Stimulated activated CD8-positive, alpha-beta memory T cell treated with anti-CD3 and anti-CD28 coated beads, Interleukin-12 subunit alpha, Interleukin-12 subunit beta, amount 100 ng/mL, for 24 hours (primary cell): Measurements from ENCODE around the gene TNFRSF25.
"Not testable (repeated sequence)": the region's sequence is repeated elsewhere in the genome, so short reads cannot be mapped to it uniquely, and the experiment has no call there.

Experiments used
- DNase-seq: peaks from one replicate; pipeline ENCODE4 v3.0.0-alpha.2; 2020; ENCODE audit errors: extremely low read depth

Gene TNFRSF25

DNA sequence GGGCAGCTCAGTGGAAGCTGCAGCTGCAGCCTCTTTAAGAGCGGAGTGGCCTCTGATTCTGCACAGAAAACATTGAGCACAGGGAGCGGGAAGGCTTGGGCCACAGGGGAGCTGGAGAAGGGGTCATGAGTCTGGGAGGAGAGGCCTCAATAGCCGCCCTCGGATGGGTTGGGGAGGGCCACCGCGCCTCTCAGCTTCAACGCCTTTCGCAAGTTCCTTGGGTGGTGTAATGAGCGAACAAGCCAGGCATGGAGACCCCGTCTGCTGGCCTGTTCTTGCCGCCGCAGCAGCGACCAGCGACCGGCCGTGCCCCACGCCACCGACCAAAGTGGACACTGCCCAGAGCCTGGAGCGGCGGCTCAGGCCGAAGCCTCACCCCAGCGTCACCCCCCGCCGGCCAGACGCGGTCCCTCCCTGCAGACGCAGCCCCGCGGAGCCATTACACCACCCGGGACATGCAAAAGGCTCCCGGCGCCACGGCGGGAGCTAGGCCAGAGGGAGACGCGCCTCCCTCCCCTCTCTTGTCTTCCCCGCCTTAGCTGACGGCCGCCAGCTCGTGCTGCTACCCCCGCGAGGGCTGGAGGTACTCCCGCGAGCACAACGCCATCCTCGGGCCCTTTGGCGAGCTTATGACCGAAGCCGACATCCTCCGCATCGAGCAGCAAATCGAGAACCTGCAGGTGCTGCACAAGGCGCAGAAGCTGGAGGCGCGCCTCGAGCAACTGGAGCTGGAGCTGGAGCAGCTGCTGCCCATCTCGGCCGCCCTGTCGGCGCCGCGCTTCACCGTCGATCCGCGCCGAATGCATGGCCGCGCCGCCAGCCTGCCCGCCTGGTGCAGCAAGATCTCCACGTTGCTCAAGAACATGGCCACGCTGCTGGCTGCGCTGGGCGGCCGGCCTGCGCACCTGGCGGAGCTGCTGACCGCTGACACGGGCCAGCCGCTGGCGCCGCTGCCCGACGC, 11.8 kb downstream of the TNFRSF25 start:
- not testable (repeated sequence) for DNase-seq

DNA sequence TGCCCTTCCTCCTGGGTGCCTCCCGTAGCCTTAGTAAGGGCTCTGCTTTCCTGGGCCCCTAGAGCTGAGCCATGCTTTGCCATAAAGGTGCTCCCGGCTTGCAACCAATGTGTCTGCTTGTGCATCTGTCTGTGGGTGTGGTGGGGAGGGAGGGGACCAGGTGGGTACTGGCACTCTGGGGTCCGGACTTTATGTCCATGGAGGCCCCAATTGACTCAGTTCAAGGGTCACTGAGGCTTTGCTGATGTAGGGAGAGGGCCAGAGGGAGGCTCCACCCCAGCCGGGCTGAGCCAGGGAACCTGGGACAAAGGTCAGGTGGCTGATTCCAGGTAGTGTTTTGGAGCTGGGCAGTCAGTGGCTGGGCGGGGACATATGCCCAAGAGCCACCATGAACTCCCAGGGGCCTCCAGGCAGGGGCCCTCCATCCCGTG, 15.0 kb downstream of the TNFRSF25 start:
- DNase-seq, result no peak

DNA sequence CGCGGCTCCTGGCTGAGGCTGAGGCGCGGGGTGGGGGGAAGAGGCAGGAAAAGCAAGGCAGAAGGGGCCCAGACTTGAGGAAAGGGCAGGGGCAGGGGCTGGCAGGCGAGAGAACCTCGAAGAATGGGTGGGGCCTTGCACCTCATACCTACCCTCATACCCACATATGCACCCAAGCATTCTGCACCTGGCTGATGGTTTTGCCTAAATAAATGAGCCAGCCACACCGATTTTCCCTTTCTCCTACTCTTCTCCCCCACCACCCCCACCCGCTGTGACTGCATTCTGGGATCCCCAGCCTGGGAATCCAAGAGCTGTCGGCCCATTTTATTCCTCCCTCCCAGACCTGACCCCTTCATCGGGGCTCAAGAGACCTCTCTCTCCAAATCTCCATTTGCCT, 15.5 kb downstream of the TNFRSF25 start:
- not testable (repeated sequence) for DNase-seq

DNA sequence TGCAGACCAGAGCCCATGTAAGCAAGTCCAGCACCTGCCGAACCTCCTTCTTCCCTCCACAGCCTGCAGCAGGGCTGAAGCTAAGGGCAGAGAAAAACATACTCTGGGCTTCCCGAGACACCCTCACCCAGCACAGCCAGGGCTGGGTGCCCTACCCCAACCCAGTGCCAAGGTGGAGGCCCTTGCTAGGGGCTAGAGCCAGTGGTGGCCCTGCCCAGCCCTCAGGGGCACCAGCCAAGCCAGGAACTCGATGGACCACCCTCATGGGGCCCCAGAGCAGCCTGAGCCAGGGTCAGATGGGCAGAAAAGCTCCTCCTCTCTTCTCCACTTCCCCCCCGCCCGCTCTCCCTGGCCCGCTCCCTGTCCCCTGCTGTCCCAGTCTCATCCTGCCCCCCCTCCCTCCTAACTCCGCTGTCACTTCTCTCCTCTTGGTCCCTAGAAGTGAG, 15.9 kb downstream of the TNFRSF25 start:
- no peak for DNase-seq

DNA sequence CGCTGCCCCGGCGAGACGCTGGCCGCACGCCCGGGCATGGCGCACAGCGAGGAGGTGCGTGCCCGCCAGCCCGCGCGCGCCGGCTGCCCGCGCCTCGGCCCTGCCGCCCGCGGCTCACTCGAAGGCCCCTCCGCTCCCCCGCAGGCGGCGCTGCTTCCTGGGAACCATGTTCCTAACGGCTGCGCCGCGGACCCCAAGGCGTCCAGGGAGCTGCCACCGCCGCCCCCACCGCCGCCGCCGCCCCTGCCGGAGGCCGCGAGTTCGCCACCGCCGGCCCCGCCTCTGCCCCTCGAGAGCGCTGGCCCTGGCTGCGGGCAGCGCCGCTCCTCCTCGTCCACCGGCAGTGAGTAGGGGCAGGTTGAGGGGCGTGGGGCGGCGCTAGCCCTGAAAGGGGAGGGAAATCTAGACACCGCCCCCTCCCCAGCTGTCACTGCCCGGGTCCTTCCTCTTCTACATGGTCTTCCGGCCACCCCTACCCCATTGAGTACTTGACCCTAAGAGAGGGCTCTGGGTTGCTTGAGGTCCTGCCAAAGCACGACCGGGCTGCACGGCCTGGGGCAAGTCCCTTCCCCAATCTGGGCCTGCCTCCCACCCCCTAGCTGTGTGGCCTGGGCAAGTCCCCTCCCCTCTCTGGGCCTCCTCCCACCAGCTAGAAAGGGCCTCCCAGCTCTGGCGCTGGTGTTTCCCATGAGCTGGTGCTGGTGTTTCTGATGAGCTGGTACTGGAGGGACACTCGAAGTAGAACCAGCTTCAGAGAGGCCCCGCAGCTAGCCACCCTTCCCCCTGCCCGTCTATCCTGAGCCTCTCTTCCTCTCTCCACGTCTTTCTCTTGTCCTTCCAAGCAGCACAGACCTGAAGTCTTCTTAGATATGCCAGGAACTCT, 17.0 kb downstream of the TNFRSF25 start:
- DNase-seq, result no peak

DNA sequence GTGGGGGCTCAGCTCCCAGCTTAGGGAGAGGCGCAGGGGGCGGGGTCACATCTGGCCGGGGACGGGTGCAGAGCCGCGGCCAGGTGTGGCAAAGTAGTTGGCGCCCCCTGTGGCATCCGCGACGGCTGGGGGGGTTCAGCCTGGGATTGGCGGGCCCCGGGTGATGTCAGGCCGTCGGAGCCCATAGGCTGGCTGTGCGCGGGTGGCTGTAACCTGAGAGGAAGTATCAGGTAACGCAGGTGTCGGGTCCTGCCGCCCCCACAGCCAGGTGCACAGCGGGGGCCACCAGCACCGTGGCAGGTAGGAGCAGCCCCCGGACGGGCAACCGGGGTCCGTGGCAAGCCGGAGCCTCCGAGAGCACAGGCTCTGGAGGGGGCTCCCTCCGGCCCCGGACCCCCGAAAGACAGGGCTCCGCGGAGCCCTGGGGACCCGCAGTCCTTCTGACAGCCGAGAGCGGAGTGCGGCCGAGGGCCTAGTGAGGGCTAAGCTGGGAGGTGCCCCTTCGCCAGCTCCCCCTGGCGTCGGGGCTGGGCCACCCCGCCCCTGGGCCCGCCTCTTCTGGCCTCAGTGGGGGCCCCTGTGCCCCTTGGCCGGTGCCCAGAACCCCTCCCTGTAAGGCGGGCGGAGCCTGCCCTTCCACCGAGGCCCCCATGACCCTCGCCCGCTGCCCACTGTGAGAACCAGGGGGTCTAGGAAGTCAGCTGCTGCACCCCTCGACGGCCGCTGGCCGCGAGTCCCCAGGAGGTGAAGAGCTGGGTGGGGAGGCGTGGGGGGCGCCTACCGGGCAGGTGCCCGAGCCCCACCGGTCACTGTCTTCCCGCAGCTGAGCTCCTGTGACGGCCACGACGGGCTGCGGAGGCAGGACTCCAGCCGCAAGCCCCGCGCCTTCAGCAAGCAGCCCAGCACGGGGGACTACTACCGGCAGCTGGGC, 17.9 kb downstream of the TNFRSF25 start:
- no peak for DNase-seq

DNA sequence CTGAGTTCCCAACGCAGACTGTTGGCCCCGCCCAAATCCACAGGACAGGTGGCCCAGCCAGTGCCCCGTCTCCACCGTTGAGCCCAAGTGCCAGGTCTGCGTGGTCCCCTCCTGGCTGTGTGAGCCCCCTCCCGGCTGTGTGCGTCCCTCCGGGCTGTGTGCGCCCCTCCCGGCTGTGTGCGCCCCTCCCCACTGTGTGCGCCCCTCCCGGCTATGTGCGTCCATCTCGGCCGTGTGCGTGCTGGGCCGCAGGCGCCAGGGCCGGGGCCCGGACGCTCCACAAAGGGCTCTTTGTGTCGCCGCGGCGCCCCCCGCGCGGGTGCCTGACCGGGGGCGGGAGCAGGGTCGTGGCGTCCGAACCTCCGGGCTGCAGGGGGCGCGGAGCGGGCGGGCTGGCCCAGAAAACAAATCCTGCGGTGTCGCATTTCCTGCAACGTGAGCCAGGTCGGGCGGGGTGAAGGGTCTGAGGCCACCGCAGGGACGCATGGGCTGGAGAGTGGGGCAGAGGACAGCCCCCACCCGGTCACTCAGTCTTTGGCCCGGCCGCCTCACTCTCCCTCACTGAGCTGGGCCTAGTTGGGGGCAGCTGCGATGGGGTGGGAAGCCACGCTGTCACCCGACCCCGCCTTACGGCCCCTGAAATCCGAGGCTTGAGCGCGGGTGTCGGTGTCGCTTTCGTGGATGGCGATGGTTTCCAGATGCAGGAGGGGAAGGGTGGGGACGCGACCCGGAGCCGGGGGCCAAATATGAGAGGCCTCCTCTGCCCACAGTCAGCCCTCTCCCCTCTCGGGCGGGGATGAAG, 18.8 kb downstream of the TNFRSF25 start:
- no peak for DNase-seq

DNA sequence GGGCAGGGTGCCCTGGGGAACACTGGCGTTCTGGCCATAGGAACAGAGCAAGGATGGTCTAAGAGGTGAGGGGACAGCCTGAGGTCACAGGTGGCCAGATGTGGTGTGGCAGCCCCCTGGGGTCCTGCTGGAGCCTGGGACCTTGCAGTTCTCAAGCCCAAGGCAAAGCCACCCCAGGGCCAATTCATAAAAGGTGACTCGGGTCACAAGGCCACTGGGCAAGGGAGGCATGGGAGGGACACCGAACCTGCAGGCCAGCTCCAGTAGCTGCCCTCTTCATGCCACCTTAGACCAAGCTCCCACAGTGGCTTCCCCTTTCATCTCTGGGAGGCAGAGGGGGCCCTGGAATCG, 19.3 kb downstream of the TNFRSF25 start:
- no peak for DNase-seq

DNA sequence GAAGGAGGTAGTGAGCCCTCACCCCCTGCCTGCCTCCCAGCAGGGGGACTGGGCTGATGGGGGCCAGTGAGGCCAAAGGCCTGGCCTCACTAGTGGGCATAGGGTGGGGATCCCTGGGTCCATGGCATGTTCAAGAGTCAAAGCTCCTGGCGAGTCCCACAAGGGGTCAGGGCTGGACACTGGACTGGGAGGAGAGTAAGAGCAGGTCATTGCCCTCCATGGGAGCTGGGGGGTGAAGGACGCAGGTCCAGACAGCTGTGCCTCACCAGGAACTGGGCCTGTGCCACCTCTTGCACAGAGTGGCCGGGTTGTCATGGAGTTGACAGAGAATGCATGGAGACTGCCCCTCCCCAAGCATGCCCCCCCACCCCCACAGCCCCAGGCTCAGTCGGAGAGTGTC, 20.0 kb downstream of the TNFRSF25 start:
- not testable (repeated sequence) for DNase-seq

DNA sequence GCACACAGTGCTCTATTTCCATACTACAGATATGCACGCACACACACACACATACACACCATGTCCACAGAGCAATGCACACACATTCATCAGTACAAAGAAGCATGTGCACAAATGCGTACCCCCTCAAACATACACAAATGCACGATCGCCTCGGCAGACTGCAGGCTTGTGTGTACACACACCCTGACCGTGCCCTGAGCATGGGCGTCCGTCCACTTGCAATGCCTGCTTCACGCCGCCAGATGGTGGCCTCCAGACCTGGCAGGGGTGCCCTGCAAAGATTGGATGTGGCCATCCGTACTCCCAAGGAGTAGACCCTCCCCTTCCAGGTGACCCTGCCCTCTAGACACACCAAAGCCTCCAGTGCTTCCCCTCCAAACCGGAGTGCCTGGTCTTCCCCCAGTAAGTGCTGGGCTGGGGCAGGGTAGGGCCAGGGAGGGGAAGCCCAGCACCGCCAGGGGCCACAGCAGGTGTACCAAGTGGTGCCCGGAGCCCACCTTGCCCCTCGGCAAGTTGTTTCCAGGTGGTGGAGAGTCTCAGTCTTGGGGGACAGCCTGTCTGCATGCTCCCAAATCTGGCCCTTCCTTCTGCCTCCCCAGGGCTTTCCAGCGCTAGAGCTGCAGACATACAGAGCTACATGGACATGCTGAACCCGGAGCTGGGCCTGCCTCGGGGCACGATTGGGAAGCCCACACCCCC, 20.8 kb downstream of the TNFRSF25 start:
- DNase-seq, result no peak

DNA sequence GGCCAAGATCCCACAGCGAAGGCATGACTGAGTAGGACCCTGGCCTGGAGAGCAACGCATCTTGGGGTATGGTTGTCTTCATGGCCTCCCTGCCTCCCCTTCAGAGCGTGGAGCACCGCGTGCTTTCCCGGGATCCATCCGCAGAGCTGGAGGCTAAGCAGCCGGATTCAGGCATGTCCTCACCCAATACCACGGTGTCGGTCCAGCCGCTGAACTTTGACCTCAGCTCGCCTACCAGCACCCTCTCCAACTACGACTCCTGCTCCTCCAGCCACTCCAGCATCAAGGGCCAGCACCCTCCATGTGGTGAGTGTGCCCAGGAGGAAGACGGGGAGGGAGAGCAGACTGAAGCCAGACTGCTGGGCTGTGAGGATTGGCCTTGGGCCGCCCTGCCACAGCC, 21.6 kb downstream of the TNFRSF25 start:
- DNase-seq, result no peak

DNA sequence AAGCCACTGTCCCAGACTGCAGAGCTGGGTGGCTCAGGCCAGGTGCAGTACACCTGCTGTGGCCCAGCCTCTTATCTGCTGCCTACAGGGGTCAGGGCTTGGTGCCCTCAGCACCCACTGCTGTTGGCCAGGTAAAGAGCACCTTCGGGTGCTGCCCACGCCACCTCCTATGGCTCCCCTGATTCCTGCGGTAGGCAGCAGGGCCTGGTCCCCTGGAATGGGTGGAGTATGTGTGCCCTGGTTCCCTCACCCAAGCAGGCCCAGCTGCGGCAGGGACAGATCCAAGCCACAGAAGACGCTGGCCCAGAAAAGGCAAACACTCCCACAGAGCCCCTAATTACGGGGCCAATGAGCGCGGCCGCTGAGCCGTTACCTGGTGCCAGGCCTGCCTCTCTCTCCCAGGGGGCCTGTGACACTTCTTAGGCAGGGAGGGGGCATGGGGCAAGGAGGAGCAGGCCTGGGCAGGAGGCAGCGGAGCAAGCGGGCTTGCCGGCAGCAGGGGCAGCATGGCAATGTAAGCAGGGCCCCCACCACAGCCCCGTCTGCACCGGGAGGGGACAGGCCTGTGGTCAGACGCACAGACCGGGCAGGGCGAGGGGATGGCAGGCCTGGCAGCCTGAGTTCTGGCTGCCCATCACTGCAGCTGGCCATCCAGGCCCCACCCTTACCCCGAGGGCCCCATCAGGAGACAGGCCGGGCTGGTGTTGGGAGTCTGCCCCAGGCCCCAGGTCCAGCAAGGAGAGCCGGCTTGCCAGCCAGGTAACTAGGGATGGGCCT, 22.4 kb downstream of the TNFRSF25 start:
- DNase-seq, result no peak

DNA sequence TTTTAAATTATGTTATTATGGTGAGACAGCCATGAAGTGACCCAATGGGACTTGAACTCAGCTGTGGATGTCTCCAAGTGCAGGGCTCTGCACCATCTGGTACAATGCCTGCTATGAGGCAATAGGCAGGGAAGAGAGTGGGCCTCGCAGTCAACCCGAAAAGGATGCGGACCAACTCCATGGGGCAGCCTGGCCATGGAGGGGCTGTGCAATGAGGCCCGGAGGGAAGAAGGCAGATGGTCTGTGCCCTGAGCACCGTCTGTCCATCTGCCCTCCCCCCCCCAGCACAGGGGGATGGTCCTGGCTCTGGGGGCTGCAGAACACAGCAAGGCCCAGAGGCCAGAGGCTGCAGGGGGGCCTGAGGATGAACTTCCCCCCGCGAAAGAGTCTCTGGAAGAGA, 24.4 kb downstream of the TNFRSF25 start:
- DNase-seq, result no peak

DNA sequence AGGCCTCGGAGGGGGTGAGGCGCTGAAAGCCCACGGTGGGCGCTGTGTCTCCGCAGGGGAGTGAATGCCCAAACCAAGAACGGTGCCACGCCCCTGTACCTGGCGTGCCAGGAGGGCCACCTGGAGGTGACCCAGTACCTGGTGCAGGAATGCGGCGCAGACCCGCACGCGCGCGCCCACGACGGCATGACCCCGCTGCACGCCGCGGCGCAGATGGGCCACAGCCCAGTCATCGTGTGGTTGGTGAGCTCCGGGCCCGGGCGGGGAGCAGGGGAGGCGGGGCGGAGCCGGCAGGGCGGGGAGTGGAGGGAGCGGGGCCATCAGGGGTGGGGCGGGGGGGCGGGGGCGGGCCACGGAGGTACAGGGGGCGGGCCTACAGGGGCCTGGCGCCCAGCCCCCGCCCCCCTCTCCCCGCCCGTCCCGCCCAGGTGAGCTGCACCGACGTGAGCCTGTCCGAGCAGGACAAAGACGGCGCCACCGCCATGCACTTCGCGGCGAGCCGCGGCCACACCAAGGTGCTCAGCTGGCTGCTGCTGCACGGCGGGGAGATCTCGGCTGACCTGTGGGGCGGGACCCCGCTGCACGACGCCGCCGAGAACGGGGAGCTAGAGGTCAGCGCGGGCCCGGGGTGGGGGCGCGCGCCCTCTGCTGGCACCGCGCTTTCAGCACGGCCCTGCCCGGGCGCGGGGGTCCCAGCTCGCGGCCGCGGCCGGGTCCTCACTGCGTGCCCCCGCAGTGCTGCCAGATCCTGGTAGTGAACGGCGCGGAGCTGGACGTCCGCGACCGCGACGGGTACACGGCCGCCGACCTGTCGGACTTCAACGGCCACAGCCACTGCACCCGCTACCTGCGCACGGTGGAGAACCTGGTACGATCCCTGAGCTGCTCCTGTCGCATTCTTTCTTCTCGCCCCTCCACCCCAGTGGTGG, 25.5 kb downstream of the TNFRSF25 start:
- DNase-seq, result no peak

DNA sequence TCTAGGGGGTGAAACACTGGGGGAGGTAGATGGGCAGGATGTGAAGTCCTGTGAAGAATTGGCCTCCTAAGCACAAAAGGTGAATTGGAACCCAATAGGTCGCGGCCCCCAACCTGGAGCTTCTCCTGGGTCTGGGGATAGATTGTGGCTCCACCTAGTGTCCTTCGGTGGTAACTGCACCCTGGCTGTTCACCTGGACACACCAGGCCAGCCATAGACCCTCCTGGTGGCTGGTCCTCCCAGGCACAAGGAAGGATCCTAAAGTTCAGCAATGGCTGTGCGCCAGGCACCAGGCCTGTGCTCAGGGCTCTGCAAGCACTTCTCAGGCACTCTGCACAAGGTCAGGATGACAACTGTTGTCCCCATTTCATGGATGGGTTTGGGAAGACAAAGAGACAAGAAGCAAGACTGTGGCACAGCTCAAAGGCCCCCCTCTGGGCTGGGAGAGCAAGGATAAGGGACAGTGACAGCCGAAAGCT, 27.9 kb downstream of the TNFRSF25 start:
- no peak for DNase-seq

DNA sequence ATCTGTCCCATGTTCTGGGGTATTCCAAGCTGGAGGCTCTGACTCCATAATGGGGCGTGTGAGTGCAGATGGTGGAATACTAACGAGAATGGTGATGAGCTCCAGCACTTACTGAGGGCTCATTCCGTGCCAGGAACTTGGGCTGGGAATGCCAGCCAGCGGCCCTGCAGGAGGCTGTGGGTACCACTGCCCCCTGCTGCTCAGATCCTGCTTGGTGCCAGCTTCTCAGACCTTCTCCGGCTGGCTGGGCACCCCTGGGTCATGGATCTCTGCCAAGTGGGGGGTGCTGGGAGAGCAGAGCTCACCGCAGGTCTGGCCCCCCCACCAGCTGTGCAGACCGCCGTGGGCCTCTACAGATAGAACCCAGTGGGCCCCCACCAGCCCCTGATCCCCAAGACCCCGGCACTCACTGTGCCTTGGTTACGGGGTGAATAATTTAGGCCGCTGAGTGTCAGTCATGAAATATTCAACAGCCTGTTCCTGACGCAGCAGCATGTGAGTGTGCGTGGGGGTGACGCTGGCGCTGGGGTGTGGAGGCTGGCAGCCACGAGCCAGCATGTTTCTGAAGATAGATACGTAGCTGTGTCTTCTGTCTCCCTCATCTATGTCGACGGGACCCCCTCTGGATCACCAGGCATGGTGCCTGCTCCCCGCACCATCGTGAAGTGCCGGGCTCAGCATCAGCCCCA, 28.8 kb downstream of the TNFRSF25 start:
- DNase-seq, result not testable (repeated sequence)

DNA sequence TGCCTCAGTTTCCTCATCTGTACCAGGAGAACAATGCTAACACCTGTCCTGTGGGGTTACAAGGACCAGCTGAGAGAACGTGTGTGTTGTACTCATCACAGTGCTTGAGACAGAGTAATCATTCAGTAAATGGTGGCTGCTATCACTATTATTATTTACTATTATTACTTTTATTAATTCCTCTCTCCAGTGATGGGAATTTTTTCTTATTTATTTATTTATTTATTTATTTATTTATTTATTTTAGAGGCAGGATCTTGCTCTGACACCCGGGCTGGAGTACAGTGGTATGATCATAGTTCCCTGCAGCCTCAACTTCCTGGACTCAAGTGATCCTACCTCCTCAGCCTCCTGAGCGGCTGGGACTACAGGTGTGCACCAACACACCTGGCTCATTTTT, 29.7 kb downstream of the TNFRSF25 start:
- DNase-seq, result not testable (repeated sequence)
